Measurements from ENCODE around the gene DOK6. TPM values are rescaled to one million over a fixed set of nuclear protein-coding genes. Genes with fewer than 3 reads are reported as not detected.

Gene DOK6
- total RNA-seq, 1 donor from 2014 or later, result 0.06 TPM

- TF ChIP-seq, protein P1, sequence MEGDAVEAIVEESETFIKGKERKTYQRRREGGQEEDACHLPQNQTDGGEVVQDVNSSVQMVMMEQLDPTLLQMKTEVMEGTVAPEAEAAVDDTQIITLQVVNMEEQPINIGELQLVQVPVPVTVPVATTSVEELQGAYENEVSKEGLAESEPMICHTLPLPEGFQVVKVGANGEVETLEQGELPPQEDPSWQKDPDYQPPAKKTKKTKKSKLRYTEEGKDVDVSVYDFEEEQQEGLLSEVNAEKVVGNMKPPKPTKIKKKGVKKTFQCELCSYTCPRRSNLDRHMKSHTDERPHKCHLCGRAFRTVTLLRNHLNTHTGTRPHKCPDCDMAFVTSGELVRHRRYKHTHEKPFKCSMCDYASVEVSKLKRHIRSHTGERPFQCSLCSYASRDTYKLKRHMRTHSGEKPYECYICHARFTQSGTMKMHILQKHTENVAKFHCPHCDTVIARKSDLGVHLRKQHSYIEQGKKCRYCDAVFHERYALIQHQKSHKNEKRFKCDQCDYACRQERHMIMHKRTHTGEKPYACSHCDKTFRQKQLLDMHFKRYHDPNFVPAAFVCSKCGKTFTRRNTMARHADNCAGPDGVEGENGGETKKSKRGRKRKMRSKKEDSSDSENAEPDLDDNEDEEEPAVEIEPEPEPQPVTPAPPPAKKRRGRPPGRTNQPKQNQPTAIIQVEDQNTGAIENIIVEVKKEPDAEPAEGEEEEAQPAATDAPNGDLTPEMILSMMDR (conservative IDR thresholded peaks at IDR 0.05; ENCODE audit: low read depth, low read length), result no peak
- DNase-seq (ENCODE audit: low read depth), result no peak
- no peak overlapping the region for H3K4me3 ChIP-seq (ENCODE audit: low read depth, low read length)
Measured at GRCh38 chr18:69367104-69367503, 33.6 kb upstream of the DOK6 start.

DNA sequence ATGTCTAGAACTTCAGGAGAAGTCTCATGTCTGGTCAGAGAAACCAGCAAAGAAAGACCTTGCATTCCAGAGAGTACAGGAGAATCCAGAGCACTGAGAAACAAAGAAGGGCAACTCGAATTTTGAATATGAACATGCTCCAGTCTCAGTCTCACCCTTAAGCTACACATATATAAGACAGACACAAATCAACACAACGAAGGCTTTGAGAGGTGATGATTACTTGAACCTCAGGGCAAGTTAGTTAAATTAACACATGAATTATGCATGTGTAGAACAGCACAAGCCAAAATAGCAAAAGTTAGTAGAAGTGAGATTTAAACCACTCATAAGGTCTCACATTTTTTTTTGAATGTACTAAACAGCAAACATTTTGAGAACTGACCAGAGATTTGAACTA lies 29.0 kb upstream of the DOK6 start:
- DNase-seq (ENCODE audit: low read depth), result no peak
- TF ChIP-seq, protein P1 (conservative IDR thresholded peaks at IDR 0.05; ENCODE audit: low read depth, low read length), result no peak
- no peak overlapping the region for H3K4me3 ChIP-seq (ENCODE audit: low read depth, low read length)

- no peak overlapping the region for H3K4me3 ChIP-seq (ENCODE audit: low read depth, low read length)
- DNase-seq (ENCODE audit: low read depth), result peak; percentile 36
- TF ChIP-seq, protein P1 (conservative IDR thresholded peaks at IDR 0.05; ENCODE audit: low read depth, low read length), result no peak
Measured at GRCh38 chr18:69380324-69380723, 20.4 kb upstream of the DOK6 start.

GRCh38 chr18:69383186-69383585 lies 17.5 kb upstream of the DOK6 start:
- no peak for DNase-seq (ENCODE audit: low read depth)
- TF ChIP-seq, protein P1 (conservative IDR thresholded peaks at IDR 0.05; ENCODE audit: low read depth, low read length), result no peak
- H3K4me3 ChIP-seq (ENCODE audit: low read depth, low read length), result no peak overlapping the region

DNA sequence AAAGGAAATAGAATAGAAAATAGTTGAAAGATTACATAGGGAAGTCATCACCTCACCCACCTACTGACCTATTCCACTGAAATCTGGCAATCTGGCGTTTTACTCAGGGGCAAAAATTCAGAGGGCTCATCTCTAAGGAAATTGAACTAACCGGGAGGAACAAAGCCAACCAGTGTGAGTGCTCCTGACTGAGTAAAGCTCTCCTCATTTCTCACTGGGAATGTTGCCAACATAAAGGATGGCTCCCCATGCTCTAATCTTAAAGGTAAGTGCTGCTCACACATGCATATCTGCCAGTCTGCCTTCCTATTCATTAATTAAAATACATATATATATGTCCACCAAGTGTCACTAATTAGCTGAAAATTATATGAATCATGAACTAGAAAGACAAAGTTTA lies 13.5 kb upstream of the DOK6 start:
- no peak overlapping the region for H3K4me3 ChIP-seq (ENCODE audit: low read depth, low read length)
- DNase-seq (ENCODE audit: low read depth), result no peak
- TF ChIP-seq, protein P1 (conservative IDR thresholded peaks at IDR 0.05; ENCODE audit: low read depth, low read length), result no peak

- no peak for DNase-seq (ENCODE audit: low read depth)
Measured at GRCh38 chr18:69388222-69388621, 12.5 kb upstream of the DOK6 start.

GRCh38 chr18:69397096-69397495 lies 3.6 kb upstream of the DOK6 start:
- no peak overlapping the region for H3K4me3 ChIP-seq (ENCODE audit: low read depth, low read length)
- no peak for DNase-seq (ENCODE audit: low read depth)
- TF ChIP-seq, protein P1 (conservative IDR thresholded peaks at IDR 0.05; ENCODE audit: low read depth, low read length), result no peak

More at GRCh38 chr18:69388222-69388621, 12.5 kb upstream of the DOK6 start:
- TF ChIP-seq, protein P1 (conservative IDR thresholded peaks at IDR 0.05; ENCODE audit: low read depth, low read length), result no peak
- H3K4me3 ChIP-seq (ENCODE audit: low read depth, low read length), result no peak overlapping the region
